GM20431 (cell line): ENCODE results near the gene HBP1.

Experiments
- in situ Hi-C: fragments of 300-500 bp; cut with MseI, MboI; formaldehyde crosslinking; loops from one replicate; pipeline ENCODE4 v1.15.0; 2020; ENCODE audit warnings: low sequenced_read_pairs; ENCODE audit not compliant: unreplicated experiment

Gene HBP1

GRCh38 chr7:107179326-107180164 is 10.7 kb downstream of the HBP1 start:
- in situ Hi-C loops: no loop called here

- in situ Hi-C loops: no loop called here
Measured at GRCh38 chr7:107180378-107180777, 11.6 kb downstream of the HBP1 start.

GRCh38 chr7:107181172-107181571 is 12.4 kb downstream of the HBP1 start:
- in situ Hi-C loops: no loop called here

- in situ Hi-C loops: no loop called here
Measured at GRCh38 chr7:107185716-107186115, 16.9 kb downstream of the HBP1 start.

GRCh38 chr7:107186240-107186639 is 17.4 kb downstream of the HBP1 start:
- in situ Hi-C loops: no loop called here

GRCh38 chr7:107187774-107188173 is 19.0 kb downstream of the HBP1 start:
- in situ Hi-C loops: no loop called here

GRCh38 chr7:107190090-107190489 is 21.3 kb downstream of the HBP1 start:
- in situ Hi-C loops: no loop called here

- in situ Hi-C loops: no loop called here
Measured at GRCh38 chr7:107194052-107194451, 25.2 kb downstream of the HBP1 start.

GRCh38 chr7:107196834-107197610 is 28.2 kb downstream of the HBP1 start:
- in situ Hi-C loops: no loop called here

GRCh38 chr7:107201795-107202450 is 33.1 kb downstream of the HBP1 start:
- in situ Hi-C loops: no loop called here

GRCh38 chr7:107203607-107204006 is 34.8 kb downstream of the HBP1 start:
- in situ Hi-C loops: no loop called here

GRCh38 chr7:107206136-107206535 is 37.3 kb downstream of the HBP1 start:
- in situ Hi-C loops: no loop called here

GRCh38 chr7:107206706-107207105 is 37.9 kb downstream of the HBP1 start:
- in situ Hi-C loops: no loop called here

- in situ Hi-C loops: no loop called here
Measured at GRCh38 chr7:107207459-107207858, 38.7 kb downstream of the HBP1 start.

- in situ Hi-C loops: no loop called here
Measured at GRCh38 chr7:107208024-107208521, 39.3 kb downstream of the HBP1 start.

- in situ Hi-C loops: no loop called here
Measured at GRCh38 chr7:107208563-107208962, 39.8 kb downstream of the HBP1 start.

GRCh38 chr7:107209565-107209964 is 40.8 kb downstream of the HBP1 start:
- in situ Hi-C loops: no loop called here

GRCh38 chr7:107210400-107210799 is 41.6 kb downstream of the HBP1 start:
- in situ Hi-C loops: no loop called here

- in situ Hi-C loops: no loop called here
Measured at GRCh38 chr7:107212725-107213124, 43.9 kb downstream of the HBP1 start.

GRCh38 chr7:107213193-107213788 is 44.5 kb downstream of the HBP1 start:
- in situ Hi-C loops: no loop called here
